ENCODE results near the gene IRX4. TPM values are rescaled to one million over a fixed set of nuclear protein-coding genes. Genes with fewer than 3 reads are reported as not detected.

IRX4 gene
- total and polyA plus RNA-seq, 2 experiments from 2014 or later = 0.82 to 1.7 TPM

GRCh38 chr5:1835431-1835830, 47.3 kb downstream of the IRX4 start:
- H3K27me3 Mint-ChIP-seq (ENCODE audit: insufficient read depth, low read depth, poor library complexity) = peaks cover 9% of the 10 kb centered on the region
- no peak overlapping the region for H3K4me3 ChIP-seq
- H3K36me3 Mint-ChIP-seq (ENCODE audit: low read depth) = no peaks in the 10 kb centered on the region
- DNase-seq (ENCODE audit: low spot score) = no peak
- no peaks in the 10 kb centered on the region for H3F3A ChIP-seq (replicated peaks; ENCODE audit: low read depth)
- H3K4me1 ChIP-seq (ENCODE audit: insufficient read depth) = peaks cover 20% of the 10 kb centered on the region
- H3K9me2 ChIP-seq (ENCODE audit: insufficient read depth) = no peaks in the 10 kb centered on the region
- no peak overlapping the region for H3K27ac Mint-ChIP-seq
- H3K4me3 Mint-ChIP-seq = no peak overlapping the region
- H3K79me2 ChIP-seq (replicated peaks; ENCODE audit: insufficient read depth) = no peaks in the 10 kb centered on the region
- H4K20me1 ChIP-seq (replicated peaks; ENCODE audit: insufficient read depth) = no peaks in the 10 kb centered on the region
- no peak overlapping the region for H2AFZ ChIP-seq
- no peak overlapping the region for H3K27ac ChIP-seq (ENCODE audit: low read depth)
- H3K4me1 Mint-ChIP-seq = peaks cover 42% of the 10 kb centered on the region
- H3K4me2 ChIP-seq = no peak overlapping the region
- no peaks in the 10 kb centered on the region for H3K27me3 ChIP-seq (ENCODE audit: insufficient read depth)
- no peaks in the 10 kb centered on the region for H3K9me3 Mint-ChIP-seq
- ATAC-seq = no peak
- no peaks in the 10 kb centered on the region for H3K36me3 ChIP-seq (ENCODE audit: insufficient read depth)
- TF ChIP-seq ETS1 (IDR thresholded peaks at IDR 0.05) (no peak), REST (IDR thresholded peaks at IDR 0.05; ENCODE audit: unreplicated experiment) (no peak), ZNF114 (CRISPR knock-in tag; IDR thresholded peaks at IDR 0.05) (no peak), ZNF462 (CRISPR knock-in tag; IDR thresholded peaks at IDR 0.05) (no peak), NANOG (IDR thresholded peaks at IDR 0.05; ENCODE audit: borderline replicate concordance) (no peak), EZH2phosphoT487 (IDR thresholded peaks at IDR 0.05; ENCODE audit: unreplicated experiment) (no peak), ZNF331 (CRISPR knock-in tag; IDR thresholded peaks at IDR 0.05; ENCODE audit: low read depth) (no peak), EZH2 (IDR thresholded peaks at IDR 0.05; ENCODE audit: low read depth, unreplicated experiment) (no peak), CTCF (conservative IDR thresholded peaks at IDR 0.05; ENCODE audit: low read depth in 2 of 2) (no peak), CREB1 (CRISPR knock-in tag; IDR thresholded peaks at IDR 0.05; ENCODE audit: low read depth) (no peak), STAT1 (IDR thresholded peaks at IDR 0.05; ENCODE audit: unreplicated experiment) (no peak), JUNB (IDR thresholded peaks at IDR 0.05; ENCODE audit: unreplicated experiment) (no peak), POLR2AphosphoS5 (IDR thresholded peaks at IDR 0.05; ENCODE audit: low read depth) (no peak)

Data from GM23338 (cell line).